ENCODE results near the gene BMPR1A. TPM values are rescaled to one million over a fixed set of nuclear protein-coding genes. Genes with fewer than 3 reads are reported as not detected.

BMPR1A gene
- total and polyA plus RNA-seq, 4 donors: 2.2 to 16.0 (median 8.9) TPM

DNA sequence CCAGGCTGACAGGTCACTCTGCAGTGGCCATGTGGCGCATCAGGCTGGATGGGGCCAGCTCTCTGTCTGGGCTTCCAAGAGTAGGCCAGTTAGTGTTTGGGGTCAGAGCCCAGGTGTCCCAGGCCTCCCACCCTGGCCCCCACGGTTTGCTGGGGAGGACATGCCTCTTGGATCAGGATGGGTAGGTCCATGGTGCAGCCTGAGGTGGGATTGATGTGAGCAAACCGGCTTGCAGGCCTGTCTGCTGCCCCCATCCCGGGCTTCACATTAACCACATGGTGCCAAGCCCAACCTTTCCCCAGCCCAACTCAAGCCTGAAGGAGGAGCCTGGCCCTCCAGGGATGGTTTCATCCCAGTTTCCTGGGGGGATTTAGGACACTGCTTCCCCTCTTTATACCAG is 48.9 kb upstream of the BMPR1A start (continued):
- TF ChIP-seq, protein P1, sequence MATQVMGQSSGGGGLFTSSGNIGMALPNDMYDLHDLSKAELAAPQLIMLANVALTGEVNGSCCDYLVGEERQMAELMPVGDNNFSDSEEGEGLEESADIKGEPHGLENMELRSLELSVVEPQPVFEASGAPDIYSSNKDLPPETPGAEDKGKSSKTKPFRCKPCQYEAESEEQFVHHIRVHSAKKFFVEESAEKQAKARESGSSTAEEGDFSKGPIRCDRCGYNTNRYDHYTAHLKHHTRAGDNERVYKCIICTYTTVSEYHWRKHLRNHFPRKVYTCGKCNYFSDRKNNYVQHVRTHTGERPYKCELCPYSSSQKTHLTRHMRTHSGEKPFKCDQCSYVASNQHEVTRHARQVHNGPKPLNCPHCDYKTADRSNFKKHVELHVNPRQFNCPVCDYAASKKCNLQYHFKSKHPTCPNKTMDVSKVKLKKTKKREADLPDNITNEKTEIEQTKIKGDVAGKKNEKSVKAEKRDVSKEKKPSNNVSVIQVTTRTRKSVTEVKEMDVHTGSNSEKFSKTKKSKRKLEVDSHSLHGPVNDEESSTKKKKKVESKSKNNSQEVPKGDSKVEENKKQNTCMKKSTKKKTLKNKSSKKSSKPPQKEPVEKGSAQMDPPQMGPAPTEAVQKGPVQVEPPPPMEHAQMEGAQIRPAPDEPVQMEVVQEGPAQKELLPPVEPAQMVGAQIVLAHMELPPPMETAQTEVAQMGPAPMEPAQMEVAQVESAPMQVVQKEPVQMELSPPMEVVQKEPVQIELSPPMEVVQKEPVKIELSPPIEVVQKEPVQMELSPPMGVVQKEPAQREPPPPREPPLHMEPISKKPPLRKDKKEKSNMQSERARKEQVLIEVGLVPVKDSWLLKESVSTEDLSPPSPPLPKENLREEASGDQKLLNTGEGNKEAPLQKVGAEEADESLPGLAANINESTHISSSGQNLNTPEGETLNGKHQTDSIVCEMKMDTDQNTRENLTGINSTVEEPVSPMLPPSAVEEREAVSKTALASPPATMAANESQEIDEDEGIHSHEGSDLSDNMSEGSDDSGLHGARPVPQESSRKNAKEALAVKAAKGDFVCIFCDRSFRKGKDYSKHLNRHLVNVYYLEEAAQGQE (IDR thresholded peaks at IDR 0.05): no peak
- TF ChIP-seq RXRA (IDR thresholded peaks at IDR 0.05): no peak
- no peak for TF ChIP-seq TAF1 (conservative IDR thresholded peaks at IDR 0.05)
- TF ChIP-seq SP1 (IDR thresholded peaks at IDR 0.05): no peak
- no peak for TF ChIP-seq HNF4G (IDR thresholded peaks at IDR 0.05)
- TF ChIP-seq FOXA2 (IDR thresholded peaks at IDR 0.05): no peak
- no peak for TF ChIP-seq JUND (IDR thresholded peaks at IDR 0.05)
- no peak for TF ChIP-seq NR2F2 (IDR thresholded peaks at IDR 0.05)
- no peak for TF ChIP-seq HNF4A (conservative IDR thresholded peaks at IDR 0.05)
- TF ChIP-seq, protein P2, sequence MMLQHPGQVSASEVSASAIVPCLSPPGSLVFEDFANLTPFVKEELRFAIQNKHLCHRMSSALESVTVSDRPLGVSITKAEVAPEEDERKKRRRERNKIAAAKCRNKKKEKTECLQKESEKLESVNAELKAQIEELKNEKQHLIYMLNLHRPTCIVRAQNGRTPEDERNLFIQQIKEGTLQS (IDR thresholded peaks at IDR 0.05): no peak

DNA sequence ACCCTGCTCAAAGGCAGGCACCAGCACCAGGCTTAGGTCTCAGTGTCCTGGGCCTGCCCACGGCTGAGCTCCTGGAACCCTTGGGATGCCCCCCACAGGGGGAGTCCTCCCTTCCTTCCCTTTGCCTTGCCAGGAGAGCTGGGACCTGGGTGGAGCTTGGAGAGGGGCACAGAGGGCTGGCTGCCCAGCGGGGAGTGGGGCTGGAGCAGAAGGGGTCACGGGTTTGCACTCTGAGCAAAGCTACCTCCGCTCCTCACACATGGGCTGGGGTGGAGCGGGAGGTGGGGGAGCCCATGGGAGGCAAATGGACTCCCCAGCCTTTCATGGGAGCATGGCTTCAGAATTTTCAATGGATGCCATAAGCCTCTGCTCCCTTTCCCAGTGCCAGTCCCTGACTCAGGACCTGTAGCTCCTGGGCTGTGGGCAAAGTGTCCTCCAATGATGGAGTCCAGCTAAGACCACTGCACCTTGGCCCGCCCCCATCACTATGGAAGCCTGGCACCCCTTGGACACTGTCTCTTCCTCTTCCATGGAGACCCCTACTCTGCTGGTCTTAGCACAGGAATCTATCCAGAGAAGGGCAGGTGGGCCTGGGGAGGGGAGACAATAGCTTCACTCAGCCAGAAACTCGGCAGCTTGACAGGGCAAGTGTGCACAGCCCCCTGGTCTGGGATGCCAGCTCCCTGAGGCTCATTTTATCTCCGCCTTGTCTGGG is 48.2 kb upstream of the BMPR1A start:
- DNase-seq (ENCODE audit: low spot score): no peak
- no peak for TF ChIP-seq FOXA2 (IDR thresholded peaks at IDR 0.05)
- TF ChIP-seq, protein P3, sequence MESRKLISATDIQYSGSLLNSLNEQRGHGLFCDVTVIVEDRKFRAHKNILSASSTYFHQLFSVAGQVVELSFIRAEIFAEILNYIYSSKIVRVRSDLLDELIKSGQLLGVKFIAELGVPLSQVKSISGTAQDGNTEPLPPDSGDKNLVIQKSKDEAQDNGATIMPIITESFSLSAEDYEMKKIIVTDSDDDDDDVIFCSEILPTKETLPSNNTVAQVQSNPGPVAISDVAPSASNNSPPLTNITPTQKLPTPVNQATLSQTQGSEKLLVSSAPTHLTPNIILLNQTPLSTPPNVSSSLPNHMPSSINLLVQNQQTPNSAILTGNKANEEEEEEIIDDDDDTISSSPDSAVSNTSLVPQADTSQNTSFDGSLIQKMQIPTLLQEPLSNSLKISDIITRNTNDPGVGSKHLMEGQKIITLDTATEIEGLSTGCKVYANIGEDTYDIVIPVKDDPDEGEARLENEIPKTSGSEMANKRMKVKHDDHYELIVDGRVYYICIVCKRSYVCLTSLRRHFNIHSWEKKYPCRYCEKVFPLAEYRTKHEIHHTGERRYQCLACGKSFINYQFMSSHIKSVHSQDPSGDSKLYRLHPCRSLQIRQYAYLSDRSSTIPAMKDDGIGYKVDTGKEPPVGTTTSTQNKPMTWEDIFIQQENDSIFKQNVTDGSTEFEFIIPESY (IDR thresholded peaks at IDR 0.05): no peak
- TF ChIP-seq NR2F2 (IDR thresholded peaks at IDR 0.05): no peak

GRCh38 chr10:86708783-86709380 is 47.5 kb upstream of the BMPR1A start:
- Histone ChIP-seq H3K27me3 (ENCODE audit: control insufficient read depth in 4 of 4, insufficient read depth in 4 of 4, low read length in 3 of 4) (no peaks in the 10 kb centered on the region), H3K9ac (ENCODE audit: low read depth in 1 of 2, low read length in 2 of 2) (no peak overlapping the region), H3K27ac (ENCODE audit: low read depth in 1 of 2, low read length in 2 of 2) (no peak overlapping the region), H3K9me3 (ENCODE audit: control insufficient read depth in 4 of 4, low read length in 3 of 4) (no peaks in the 10 kb centered on the region), H3K4me3 (ENCODE audit: low read depth in 1 of 3, low read length in 3 of 3) (no peak overlapping the region), H3K36me3 (ENCODE audit: control insufficient read depth in 4 of 4, insufficient read depth in 3 of 4, low read depth in 1 of 4, low read length in 3 of 4) (no peaks in the 10 kb centered on the region), H3K4me1 (ENCODE audit: control insufficient read depth in 4 of 4, insufficient read depth in 4 of 4, low read length in 3 of 4) (peaks cover 0 to 11% (median 6%) of the 10 kb centered on the region in 4 donors)
- DNase-seq (ENCODE audit: low spot score): no peak
- 93% methylated on average over 5 of the region's 5 CpGs for WGBS
- TF ChIP-seq, protein P2 (IDR thresholded peaks at IDR 0.05): no peak
- TF ChIP-seq CTCF (IDR thresholded peaks at IDR 0.05; ENCODE audit: low read depth, low read length, missing input control) (no peak), SP1 (IDR thresholded peaks at IDR 0.05) (no peak), FOXA1 (IDR thresholded peaks at IDR 0.05) (no peak), FOXA2 (IDR thresholded peaks at IDR 0.05) (no peak), EGR1 (IDR thresholded peaks at IDR 0.05; ENCODE audit: low read depth in 2 of 2) (no peak), GABPA (IDR thresholded peaks at IDR 0.05 in 1 of 2, conservative IDR thresholded peaks at IDR 0.05 in 1 of 2) (no peak)
- TF ChIP-seq, protein P4, sequence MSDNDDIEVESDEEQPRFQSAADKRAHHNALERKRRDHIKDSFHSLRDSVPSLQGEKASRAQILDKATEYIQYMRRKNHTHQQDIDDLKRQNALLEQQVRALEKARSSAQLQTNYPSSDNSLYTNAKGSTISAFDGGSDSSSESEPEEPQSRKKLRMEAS (IDR thresholded peaks at IDR 0.05): no peak

More for the DNA sequence above, 48.2 kb upstream of the BMPR1A start:
- peaks cover 0 to 11% (median 6%) of the 10 kb centered on the region in 4 donors for H3K4me1 ChIP-seq (ENCODE audit: control insufficient read depth in 4 of 4, insufficient read depth in 4 of 4, low read length in 3 of 4)
- 95% methylated on average over 8 of the region's 8 CpGs for WGBS
- H3K36me3 ChIP-seq (ENCODE audit: control insufficient read depth in 4 of 4, insufficient read depth in 3 of 4, low read depth in 1 of 4, low read length in 3 of 4): no peaks in the 10 kb centered on the region
- no peak overlapping the region for H3K27ac ChIP-seq (ENCODE audit: low read depth in 1 of 2, low read length in 2 of 2)
- H3K4me3 ChIP-seq (ENCODE audit: low read depth in 1 of 3, low read length in 3 of 3): no peak overlapping the region
- H3K9ac ChIP-seq (ENCODE audit: low read depth in 1 of 2, low read length in 2 of 2): no peak overlapping the region
- H3K9me3 ChIP-seq (ENCODE audit: control insufficient read depth in 4 of 4, low read length in 3 of 4): no peaks in the 10 kb centered on the region
- H3K27me3 ChIP-seq (ENCODE audit: control insufficient read depth in 4 of 4, insufficient read depth in 4 of 4, low read length in 3 of 4): no peaks in the 10 kb centered on the region
